ENCODE data around the gene MCF2L.

MCF2L gene

DNA sequence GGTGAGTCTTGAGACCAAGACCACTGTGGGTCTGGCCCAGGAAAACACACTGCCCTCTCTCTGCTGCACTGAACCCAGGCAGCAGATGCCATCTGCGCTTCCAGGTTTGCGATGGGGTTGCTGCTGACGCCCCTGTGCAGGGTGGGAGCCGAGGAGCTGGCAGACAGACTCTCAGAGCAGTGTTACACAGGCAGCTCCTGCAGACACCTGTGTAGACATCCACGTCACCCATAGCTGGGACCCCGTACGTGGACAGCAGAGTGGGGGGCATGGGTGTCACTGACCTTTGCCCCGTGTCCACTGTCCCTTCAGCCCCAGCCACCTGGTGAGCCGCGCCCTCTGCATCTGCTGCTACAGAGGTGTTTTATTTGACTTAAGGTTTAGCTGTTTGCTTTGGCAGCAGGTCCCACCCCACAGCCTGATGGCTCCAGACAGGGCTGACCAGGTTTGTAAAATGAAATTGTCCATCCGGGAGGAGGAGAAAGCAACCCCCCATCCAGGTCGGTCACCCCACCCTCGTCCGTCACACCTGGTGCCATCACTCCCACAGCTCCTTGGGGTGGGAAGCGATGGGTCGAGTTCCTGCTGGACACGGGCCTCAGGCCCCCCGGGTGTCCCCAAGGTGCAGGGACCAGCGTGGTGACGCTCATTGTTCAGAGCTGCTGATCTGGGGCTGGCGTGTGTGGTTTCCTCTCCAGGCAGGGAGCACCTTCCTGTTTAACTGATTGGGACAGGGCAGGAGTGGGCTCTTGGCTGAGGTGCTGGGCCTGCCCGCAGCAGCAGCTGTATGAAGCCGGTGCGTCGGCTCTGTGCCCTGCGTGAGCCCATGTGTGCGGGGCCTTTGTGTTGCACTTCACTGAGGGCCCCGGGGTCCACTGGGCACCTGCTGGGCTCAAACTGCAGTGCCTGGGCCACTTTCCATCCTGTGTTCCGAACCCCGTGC lies 28.4 kb downstream of the MCF2L start:
- DNase-seq (ENCODE audit: low read depth in 2 of 2), result no peak

DNA sequence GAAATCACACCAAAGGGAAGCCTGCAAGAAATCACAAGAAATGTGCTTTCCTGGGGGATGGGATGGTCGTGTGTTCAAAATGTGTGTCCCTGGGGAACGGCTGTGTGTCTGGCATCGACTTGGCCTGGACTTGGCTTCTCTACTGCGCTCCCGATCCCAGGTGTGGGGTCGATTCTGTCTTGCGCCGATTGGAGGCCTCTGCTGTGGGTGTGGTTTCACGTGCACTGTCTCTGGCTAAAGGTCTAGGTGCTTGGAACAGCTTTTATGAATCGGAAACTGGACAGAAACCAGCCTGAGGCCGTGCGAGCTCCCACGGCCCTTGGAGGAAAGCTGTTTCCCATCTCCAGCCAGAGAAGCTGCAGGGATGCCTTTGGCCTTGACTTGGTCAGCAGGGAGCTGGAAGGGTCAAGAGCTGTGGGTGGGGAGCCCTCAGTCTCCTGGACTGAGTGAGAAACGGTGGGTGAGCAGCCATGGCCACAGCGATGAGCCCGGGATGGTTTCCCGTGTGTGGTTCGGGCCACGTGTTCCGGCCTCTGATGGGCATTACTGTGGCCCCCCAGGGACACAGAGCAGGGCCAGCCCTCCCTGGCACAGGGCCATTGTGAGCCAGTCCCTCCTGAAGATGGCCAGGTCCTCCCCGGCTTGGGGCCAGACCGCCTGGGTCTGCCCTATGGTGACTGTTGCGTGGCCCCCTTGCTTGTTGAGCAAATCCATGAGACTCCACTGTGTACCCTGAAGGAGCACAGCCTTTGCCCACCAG lies 29.7 kb downstream of the MCF2L start:
- DNase-seq (ENCODE audit: low read depth in 2 of 2), result no peak

DNA sequence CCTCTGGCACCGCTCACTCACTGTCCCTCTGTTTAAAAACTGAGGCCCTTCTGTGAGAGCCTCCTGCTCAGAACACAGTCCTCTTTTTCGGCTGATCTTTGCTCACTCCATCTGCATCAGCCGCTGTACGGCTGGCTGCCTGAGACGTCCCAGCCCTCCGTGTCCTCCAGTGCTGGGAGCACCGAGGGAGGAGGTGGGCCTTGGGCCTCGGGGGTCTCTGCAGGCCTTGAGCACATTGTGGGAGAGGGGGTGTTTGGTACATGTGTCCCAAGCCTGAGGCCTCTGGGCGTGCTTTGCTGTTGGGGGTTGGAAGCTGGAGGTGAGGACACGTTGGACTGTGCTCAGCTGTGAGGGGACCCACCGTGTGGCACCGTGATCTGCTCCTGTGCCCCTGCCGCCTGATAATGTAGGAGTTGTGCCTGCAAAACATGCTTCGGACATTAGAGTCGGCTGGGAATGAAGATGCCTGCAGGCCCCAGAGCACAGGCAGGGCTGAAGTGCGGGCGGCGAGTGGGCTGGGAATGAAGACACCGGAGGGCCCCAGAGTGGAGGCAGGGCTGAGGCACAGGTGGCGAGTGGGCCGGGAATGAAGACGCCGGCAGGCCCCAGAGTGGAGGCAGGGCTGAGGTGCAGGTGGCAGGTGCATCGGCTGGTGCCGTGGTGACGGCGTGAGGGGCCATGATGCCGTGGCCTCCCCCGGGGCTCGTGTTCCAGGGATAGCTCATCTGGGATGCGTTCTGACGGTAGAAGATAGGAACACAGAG lies 30.6 kb downstream of the MCF2L start:
- no peak for DNase-seq (ENCODE audit: low read depth in 2 of 2)

DNA sequence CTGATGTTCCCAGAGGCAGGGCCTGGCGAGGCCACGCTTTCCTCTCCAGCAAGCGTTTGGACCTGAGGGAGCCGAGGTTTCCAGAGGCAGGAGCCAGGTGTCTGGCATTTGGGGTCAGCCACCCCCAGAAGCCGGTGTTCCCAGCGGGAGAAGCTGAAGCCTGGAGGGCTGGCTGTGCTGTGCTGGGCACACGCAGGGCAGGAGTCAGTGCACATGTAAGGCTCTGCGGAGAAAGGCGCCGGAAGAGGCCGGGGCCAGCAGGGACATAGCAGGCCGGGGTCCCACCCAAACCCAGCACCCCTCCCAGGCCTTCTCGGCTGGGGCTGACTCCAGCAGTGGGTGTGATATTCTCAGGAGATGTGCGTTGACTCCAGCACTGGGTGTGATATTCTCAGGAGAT lies 31.6 kb downstream of the MCF2L start:
- DNase-seq (ENCODE audit: low read depth in 2 of 2), result no peak

DNA sequence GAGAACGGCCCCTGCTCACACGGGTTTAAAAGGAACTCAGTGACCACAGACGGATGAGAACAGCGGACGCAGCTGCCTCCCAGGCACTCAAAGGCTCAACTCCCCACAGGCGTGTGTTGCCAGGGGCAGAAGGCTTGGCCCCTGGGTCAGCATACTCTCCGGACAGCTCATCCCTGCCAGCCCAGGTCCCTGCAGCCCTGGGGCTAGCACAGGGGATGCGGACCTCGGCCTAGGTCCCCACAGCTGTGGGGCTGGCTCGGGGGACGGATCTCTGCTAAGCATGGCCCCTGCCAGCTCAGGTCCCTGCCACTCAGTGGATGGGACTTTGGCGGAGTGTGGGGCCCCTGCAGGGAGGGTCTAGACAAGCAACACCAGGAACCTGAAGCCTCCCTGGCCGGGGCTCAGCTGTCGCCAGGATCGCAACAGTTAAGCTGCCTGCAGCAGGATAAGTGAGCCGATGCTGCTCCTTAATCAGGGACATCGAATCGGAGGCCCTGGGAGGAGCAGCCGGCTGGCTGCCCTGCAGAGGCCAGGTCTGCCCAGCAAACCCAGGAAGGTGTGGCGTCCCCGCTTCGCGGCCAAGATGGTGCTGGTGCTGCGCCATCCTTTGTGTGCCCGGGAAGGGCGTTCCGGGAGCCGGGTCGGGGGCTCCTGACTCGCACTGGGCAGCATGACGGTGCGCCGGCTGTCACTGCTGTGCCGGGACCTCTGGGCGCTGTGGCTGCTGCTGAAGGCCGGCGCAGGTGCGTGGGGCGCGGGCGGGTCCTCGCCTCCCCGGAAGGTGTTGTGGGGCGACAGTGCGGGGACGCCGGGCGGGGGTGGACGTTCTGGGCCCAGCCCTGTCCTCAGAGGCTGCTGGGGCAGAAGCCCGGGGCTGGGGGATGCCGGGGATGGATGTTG lies 32.5 kb downstream of the MCF2L start:
- DNase-seq (ENCODE audit: low read depth in 2 of 2), result no peak

DNA sequence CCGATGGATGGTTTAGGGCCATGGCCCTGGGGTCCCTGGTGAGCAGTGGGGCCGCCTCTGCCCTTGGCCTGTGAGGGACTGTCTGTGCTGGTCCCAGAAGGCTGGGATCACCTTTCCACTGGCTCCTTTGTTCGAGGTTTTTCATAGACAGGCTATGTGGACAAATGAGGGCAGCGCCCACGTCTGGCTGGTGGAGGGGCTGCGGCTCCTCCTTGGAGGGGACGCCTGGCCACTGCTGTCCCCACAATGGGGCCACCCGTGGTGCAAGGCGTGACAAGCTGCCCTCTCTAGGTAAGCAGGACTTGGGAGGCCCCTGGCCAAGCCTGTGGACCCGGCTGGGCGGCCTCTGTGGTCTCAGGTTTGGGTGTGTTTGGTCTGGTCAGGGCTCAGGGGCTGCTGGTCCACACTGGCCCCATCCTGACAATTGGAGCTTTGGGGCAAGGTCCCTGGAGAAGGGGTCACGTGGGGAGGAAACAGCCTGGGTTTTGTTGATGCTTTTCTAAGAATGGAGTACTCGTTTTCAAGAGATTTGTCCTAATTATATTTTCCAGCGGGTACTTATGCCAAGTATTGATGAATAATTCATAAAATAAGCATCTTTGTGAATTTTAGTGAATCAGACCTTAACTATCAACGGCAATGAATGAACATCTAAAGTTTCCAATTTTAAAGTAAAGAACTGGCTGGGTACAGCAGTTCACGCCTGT lies 33.3 kb downstream of the MCF2L start:
- DNase-seq (ENCODE audit: low read depth in 2 of 2), result no peak

DNA sequence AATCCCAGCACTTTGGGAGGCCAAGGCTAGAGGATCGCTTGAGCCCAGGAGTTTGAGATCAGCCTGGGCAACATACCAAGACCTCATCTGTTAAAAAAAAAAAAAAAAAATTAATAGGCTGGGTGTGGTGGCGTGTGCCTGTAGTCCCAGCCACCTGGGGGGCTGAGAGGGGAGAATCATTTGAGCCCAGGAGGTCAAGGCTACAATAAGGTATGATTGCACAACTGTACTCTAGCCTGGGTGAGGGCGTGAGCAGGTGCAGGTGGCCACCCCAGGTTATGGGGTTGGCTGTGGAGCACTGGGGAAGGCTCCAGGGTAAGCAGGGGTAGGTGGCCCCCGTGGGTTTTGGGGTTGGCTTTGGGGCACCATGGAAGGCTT lies 33.9 kb downstream of the MCF2L start:
- no peak for DNase-seq (ENCODE audit: low read depth in 2 of 2)

DNA sequence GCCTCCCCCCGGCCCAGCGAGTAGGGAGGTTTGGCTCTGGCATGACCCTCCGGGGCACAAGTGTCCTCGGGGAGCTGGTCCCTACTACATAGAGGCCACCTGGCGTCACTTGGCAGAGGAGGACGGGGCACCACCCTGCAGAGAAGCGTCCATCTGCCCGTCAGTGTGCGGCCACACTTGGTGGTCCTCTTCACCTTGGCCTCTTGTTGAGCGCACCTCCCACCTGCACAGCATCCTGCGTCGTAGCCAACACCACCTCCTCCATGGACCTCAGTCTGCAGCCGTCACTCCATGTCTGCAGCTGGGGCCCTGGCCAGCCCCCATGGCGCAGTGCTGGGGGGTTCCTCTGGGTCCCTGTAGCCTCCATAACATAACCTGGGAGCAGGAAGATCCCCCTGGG lies 35.1 kb downstream of the MCF2L start:
- DNase-seq (ENCODE audit: low read depth in 2 of 2), result no peak

DNA sequence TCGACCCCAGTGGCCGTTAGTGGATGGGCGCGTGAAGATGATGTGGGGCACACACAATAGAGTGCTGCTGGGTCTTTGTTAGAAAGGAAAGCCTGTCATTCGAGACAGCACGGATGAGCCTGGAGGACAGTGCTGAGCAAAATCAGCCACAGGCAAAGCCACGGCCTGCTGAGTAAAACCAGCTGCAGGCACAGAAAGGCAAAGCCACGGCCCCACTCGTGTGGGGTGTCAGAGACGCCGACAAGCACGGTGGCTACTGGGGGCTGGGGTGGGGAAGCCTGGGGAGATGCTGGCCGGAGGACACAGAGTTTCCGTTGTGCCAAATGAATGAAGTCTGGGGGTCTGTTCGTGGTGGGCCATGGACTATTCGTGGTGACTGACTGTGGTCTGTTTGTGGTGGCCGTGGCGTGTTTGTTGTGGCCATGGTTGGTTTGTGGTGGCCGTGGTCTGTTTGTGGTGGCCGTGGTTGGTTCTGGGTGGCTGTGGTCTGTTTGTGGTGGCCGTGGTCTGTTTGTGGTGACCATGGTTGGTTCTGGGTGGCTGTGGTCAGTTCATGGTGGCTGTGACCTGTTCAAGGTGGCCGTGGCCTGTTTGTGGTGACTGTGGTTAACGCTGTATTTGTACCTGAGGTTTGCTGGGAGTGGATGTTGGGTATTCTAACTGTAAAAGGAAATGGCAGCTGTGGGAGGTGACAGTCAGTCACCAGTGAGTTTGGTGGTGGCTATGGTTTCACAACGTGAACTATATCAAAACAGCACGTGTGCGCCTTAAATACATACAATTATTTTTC lies 36.3 kb downstream of the MCF2L start:
- no peak for DNase-seq (ENCODE audit: low read depth in 2 of 2)

DNA sequence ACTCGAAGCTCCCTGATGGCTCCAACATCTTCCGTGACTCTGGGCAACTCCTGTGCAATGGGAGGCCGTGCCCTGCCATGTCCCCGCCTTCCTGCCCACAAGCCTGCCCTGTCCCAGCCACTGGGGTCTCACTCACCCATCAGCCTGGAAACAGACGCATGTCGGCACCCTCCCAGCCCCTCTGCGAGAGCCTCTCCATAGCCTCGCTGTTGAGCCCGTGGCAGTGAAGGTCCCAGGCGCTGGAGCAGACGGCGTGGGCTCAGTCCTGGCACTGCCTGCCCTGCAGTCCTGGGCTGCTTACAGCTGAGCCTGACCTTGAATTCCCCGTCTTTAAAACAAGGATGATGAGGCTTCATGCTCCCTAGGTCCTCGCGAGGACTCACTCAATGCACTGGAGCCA lies 37.0 kb downstream of the MCF2L start:
- no peak for DNase-seq (ENCODE audit: low read depth in 2 of 2)

DNA sequence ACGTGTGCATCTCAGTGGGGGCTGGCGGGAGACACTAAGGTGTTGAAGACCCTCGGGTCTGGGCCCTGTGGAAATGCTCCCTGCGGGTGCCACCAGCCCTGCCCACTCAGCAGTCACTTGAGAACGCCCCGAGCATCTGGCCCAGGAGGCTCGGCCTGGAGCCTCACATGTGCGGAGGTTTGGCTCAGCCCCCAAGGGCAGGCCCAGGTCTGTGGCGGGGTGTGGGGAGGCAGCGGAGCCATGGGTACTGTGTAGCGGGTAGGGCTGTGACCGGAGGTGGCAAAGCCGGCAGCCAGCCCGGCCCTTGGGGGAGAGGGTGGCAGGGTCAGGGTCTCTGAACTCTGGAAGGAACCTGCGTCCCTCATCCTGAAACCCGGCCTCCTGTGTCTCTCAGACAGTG lies 37.6 kb downstream of the MCF2L start:
- no peak for DNase-seq (ENCODE audit: low read depth in 2 of 2)

DNA sequence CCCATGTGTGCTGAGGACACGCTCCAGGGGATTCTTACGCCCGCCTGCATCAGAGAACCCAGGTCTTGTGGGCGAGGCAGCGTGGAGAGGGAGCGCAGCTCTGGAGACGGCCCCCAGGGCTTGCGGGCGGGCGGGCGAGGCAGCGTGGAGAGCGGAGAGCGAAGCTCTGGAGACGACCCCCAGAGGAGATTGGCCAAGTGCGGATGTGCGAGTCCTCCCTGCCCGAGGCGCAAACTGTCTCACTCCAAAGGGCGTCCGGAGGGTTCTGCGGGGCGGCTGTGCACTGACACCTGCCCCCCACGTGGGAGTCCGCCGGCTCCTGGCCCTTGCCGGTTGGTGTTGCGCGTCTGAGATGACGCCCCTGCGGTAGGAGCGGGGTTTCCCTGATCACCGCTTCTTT lies 39.8 kb downstream of the MCF2L start:
- DNase-seq (ENCODE audit: low read depth in 2 of 2), result no peak

DNA sequence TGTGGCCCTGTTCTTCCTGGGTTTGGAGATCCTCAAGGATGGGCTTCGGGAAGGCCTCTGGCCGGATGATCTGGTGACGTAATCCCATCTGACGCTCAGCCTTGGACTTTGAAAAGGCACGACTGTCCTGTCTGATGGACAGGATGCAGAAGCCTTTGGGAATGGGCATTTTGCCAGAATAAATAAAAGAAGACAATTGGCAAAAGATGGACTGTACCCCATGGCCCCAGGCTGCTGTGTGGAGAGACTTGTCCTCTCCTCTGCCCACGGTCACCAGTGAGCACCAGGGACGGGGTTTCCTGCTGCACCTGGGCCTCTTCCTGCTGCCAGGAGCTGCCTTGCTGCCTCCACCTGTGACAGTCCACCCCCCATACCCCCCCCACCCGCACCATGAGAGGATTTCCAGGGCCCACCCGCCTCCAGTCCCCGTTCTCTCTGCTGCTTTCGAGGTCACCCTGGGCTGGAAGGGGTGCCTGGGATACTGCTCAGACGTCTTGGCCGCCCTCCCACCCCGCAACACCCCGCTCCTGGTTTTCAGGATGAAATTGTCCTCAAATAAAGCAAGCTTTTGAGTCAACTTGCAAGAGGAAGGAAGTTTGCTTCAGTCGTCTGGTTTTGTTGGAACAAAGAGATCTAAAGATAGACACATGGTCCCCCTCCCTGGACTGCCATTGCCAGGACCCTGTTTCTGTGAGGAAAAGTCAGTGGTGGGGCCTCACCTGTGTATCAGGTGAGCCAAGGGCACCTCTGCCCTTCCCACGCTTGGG lies 40.9 kb downstream of the MCF2L start:
- DNase-seq (ENCODE audit: low read depth in 2 of 2), result no peak

DNA sequence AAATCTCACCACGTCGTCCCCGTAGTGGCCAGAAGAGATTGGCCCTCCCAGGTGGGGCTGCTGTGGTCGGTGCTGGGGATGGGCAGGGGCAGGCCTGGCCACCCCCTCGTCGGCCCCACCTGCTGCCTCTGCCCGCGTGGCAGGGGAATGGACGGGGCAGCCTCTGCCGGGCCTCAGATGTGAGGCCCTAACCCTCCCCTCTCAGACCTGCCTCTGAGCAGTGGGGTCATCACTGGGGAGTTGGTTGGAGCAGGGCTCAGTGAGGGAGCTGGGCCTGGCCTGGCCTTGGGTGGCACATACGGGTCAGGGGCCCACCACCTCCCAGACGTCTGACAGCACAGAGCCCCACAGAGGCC lies 41.5 kb downstream of the MCF2L start:
- DNase-seq (ENCODE audit: low read depth in 2 of 2), result no peak

DNA sequence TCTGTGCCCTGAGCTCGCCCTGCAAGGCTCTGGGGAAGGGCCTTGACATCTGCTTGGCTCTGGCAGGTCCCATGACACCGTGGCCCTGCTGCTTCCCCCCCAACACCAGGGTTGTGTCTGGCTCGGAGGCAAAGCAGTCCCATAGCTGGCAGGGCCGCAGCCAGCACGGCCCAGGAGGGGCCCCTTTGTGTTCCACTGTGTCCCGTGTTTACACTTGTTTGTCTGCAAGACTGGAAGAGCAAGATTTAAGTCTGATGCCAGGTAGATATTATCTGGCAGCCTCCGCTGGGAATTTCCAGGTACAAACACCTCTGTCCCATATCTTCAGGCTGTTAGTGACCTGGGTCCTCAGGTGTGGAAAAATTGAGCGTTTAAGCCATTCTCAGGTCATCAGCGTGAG lies 44.3 kb downstream of the MCF2L start:
- DNase-seq (ENCODE audit: low read depth in 2 of 2), result no peak

DNA sequence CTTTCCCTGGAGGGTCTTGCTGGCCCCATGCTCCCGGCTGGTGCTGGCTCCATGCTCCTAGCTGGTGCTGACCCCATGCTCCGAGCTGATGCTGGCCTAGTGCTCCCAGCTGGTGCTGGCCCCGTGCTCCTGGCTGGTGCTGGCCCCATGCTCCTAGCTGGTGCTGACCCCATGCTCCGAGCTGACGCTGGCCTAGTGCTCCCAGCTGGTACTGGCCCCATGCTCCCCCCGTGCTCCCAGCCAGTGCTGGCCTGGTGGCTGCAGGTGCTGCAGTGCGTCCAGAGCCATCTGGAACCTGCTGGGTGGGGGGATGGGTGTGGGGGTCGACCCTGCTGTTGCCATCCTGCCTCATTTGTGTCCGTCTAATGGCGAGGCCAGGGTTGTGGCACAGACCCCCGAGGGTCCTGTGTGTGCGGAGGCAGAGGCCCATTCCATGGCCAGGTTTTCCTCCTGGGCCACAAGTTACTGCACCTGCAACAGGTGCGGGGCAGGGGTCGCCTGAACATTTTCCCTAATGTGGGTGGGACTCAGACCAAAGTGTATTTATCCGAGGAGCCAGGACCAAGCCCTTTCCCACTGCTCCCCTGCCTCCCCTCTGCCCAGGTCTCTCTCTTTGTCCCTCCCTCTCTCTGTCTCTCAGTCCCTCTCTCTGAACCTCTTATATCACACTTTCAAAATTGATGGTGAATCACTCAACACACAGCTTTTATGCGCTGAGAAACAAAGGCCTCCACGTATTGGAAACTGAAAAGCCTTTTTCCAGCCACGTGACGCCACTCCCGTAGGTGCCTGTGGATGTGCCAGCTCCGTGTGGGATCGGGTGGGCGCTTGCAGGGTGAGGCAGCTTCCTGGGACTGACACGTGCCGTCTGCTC lies 45.1 kb downstream of the MCF2L start:
- no peak for DNase-seq (ENCODE audit: low read depth in 2 of 2)

DNA sequence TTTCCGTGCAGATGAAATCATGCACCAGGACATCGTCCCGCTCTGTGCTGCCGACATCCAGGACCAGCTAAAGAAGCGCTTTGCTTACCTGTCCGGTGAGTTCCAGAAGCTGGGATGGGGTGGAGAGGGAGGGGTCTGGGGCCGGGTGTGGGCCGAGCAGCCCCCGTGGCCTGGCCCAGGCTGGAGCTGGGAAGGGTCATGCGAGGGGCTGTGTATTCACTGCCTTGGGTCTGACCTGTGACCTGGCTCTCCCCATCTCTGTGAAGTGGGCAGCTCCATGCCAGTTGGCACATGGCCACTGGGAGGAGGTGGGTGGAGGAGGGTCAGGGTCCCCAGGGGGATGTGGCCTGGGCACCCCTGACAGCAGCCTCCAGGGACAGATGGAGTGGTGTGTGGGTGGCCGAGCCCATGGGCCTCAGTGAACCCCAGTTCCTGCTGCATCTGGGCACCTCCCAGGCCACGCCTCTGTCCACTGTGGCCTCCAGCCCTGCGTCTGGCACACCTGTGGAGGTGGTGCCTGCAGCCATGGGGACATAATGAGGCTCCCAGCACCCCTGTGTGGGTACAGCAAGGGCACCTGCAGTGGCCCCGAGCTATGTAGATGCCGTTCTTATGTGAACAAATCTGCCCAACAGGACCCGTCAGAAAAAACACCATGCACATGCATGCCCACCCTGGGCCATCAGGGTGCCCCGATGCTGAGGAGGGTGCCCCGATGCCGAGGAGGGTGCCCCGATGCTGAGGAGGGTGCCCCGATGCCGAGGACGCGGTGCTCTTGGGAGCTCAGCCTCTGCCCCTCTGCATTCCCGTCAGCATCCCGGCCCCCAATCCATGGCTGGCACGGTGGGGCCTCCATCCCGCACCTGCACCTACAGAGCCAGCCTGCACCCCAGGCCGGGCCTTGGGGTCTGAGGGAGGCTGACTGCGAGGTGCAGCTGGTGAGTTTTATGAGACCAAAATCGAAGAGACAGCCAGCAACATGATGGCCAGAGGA lies 46.0 kb downstream of the MCF2L start:
- no peak for DNase-seq (ENCODE audit: low read depth in 2 of 2)

Data from stimulated activated CD8-positive, alpha-beta memory T cell treated with anti-CD3 and anti-CD28 coated beads, Interleukin-2, amount 100 ng/mL, for 48 hours (primary cell).